Measurements from ENCODE around the gene TTC34.
"Not testable (repeated sequence)": the region's sequence is repeated elsewhere in the genome, so short reads cannot be mapped to it uniquely, and the experiment has no call there.

TTC34 gene

DNA sequence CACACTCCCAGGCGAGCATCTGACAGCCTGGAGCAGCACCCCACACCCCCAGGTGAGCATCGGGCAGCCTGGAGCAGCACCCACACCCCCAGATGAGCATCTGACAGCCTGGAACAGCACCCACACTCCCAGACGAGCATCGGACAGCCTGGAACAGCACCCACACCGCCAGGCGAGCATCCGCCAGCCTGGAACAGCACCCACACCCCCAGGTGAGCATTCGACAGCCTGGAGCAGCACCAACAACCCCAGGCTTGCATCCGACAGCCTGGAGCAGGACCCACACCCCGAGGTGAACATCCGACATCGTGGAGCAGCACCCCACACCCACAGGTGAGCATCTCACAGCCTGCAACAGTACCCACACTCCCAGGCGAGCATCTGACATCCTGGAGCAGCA lies 42.1 kb downstream of the TTC34 start:
- H3K9ac ChIP-seq (ENCODE audit: low read depth, low read length); H3K4me1 ChIP-seq (ENCODE audit: insufficient read depth, low read length); H3K27me3 ChIP-seq (ENCODE audit: insufficient read depth, low read length); H3K4me3 ChIP-seq (ENCODE audit: low read length); H3K27ac ChIP-seq (ENCODE audit: low read length); H3K9me3 ChIP-seq (ENCODE audit: insufficient read depth, low read depth, low read length); H3K36me3 ChIP-seq (ENCODE audit: insufficient read depth, low read depth, low read length): not testable (repeated sequence)

DNA sequence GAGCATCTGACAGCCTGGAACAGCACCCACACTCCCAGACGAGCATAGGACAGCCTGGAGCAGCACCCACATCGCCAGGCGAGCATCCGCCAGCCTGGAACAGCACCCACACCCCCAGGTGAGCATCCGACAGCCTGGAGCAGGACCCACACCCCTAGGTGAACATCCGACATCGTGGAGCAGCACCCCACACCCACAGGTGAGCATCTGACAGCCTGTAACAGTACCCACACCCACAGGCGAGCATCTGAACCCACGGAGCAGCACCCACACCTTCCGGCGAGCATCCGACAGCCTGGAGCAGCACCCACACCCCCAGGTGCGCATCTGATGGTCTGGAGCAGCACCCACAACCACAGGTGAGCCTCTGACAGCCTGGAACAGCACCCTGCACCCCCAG lies 44.0 kb downstream of the TTC34 start:
- not testable (repeated sequence) for H3K9me3 ChIP-seq (ENCODE audit: insufficient read depth, low read depth, low read length); H3K9ac ChIP-seq (ENCODE audit: low read depth, low read length); H3K4me3 ChIP-seq (ENCODE audit: low read length); H3K27me3 ChIP-seq (ENCODE audit: insufficient read depth, low read length); H3K4me1 ChIP-seq (ENCODE audit: insufficient read depth, low read length); H3K27ac ChIP-seq (ENCODE audit: low read length); H3K36me3 ChIP-seq (ENCODE audit: insufficient read depth, low read depth, low read length)

DNA sequence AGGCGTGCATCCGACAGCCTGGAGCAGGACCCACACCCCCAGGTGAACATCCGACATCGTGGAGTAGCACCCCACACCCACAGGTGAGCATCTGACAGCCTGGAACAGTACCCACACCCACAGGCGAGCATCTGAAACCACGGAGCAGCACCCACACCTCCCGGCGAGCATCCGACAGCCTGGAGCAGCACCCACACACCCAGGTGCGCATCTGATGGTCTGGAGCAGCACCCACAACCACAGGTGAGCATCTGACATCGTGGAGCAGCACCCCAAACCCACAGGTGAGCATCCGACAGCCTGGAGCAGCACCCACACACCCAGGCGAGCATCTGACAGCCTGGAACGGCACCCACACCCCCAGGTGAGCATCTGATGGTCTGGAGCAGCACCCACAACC lies 46.1 kb downstream of the TTC34 start:
- H3K27me3 ChIP-seq (ENCODE audit: insufficient read depth, low read length), result not testable (repeated sequence)

DNA sequence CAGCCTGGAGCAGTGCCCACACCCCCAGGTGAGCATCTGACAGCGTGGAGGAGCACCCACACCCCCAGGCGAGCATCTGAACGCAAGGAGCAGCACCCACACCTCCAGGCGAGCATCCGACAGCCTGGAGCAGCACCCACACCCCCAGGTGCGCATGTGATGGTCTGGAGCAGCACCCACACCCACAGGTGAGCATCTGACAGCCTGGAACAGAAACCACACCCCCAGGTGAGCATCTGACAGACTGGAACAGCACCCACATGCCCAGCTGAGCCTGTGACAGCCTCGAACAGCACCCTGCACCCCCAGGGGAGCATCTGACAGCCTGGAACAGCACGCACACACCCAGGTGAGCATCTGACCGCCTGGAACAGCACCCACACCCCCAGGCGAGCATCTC lies 46.9 kb downstream of the TTC34 start:
- H3K36me3 ChIP-seq (ENCODE audit: insufficient read depth, low read depth, low read length); H3K4me3 ChIP-seq (ENCODE audit: low read length); H3K9ac ChIP-seq (ENCODE audit: low read depth, low read length); H3K4me1 ChIP-seq (ENCODE audit: insufficient read depth, low read length); H3K27ac ChIP-seq (ENCODE audit: low read length); H3K27me3 ChIP-seq (ENCODE audit: insufficient read depth, low read length): not testable (repeated sequence)
- H3K9me3 ChIP-seq (ENCODE audit: insufficient read depth, low read depth, low read length), result peaks cover 27% of the 10 kb centered on the region

More for the DNA sequence above, 46.1 kb downstream of the TTC34 start:
- H3K4me1 ChIP-seq (ENCODE audit: insufficient read depth, low read length); H3K4me3 ChIP-seq (ENCODE audit: low read length); H3K9ac ChIP-seq (ENCODE audit: low read depth, low read length); H3K27ac ChIP-seq (ENCODE audit: low read length); H3K36me3 ChIP-seq (ENCODE audit: insufficient read depth, low read depth, low read length): not testable (repeated sequence)
- H3K9me3 ChIP-seq (ENCODE audit: insufficient read depth, low read depth, low read length), result peaks cover 21% of the 10 kb centered on the region

DNA sequence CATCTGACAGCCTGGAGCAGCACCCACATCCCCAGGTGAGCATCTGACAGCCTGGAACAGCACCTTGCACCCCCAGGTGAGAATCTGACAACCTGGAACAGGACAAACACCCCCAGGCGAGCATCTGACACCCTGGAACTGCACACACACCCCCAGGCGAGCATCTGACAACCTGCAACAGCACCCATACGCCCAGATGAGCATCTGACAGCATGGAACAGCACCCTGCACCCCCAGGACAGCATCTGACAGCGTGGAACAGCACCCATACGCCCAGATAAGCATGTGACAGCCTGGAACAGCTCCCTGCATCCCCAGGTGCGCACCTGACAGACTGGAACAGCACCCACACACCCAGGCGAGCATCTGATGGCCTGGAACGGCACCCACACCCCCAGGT lies 49.0 kb downstream of the TTC34 start:
- H3K9me3 ChIP-seq (ENCODE audit: insufficient read depth, low read depth, low read length), result peaks cover 27% of the 10 kb centered on the region
- not testable (repeated sequence) for H3K9ac ChIP-seq (ENCODE audit: low read depth, low read length); H3K27ac ChIP-seq (ENCODE audit: low read length); H3K36me3 ChIP-seq (ENCODE audit: insufficient read depth, low read depth, low read length); H3K4me3 ChIP-seq (ENCODE audit: low read length); H3K27me3 ChIP-seq (ENCODE audit: insufficient read depth, low read length); H3K4me1 ChIP-seq (ENCODE audit: insufficient read depth, low read length)

DNA sequence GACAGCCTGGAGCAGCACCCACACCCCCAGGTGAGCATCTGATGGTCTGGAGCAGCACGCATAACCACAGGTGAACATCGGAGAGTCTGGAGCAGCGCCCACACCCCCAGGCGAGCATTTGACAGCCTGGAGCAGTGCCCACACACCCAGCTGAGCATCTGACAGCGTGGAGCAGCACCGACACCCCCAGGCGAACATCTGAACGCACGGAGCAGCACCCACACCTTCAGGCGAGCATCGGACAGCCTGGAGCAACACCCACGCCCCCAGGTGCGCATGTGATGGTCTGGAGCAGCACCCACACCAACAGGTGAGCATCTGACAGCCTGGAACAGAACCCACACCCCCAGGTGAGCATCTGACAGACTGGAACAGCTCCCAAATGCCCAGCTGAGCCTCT lies 49.6 kb downstream of the TTC34 start:
- H3K4me1 ChIP-seq (ENCODE audit: insufficient read depth, low read length); H3K4me3 ChIP-seq (ENCODE audit: low read length); H3K9ac ChIP-seq (ENCODE audit: low read depth, low read length); H3K27me3 ChIP-seq (ENCODE audit: insufficient read depth, low read length); H3K27ac ChIP-seq (ENCODE audit: low read length); H3K36me3 ChIP-seq (ENCODE audit: insufficient read depth, low read depth, low read length): not testable (repeated sequence)
- peaks cover 27% of the 10 kb centered on the region for H3K9me3 ChIP-seq (ENCODE audit: insufficient read depth, low read depth, low read length)

DNA sequence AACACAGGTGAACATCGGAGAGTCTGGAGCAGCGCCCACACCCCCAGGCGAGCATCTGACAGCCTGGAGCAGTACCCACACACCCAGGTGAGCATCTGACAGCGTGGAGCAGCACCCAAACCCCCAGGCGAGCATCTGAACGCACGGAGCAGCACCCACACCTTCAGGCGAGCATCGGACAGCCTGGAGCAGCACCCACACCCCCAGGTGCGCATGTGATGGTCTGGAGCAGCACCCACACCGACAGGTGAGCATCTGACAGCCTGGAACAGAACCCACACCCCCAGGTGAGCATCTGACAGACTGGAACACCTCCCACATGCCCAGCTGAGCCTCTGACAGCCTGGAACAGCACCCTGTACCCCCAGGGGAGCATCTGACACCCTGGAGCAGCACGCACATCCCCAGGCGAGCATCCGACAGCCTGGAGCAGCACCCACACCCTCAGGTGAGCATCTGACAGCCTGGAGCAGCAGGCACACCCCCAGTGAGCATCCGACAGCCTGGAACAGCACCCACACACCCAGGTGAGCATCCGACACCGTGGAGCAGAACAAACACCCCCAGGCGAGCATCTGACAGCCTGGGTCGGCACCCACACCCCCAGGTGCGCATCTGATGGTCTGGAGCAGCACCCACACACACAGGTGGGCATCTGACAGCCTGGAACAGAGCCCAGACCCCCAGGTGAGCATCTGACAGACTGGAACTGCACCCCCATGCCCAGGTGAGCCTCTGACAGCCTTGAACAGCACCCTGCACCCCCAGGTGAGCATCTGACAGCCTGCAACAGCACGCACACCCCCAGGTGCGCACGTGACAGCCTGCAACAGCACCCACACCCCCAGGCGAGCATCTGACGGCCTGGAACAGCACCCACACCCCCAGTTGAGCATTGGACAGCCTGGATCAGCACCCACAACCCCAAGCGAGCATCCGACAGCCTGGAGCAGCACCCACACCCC lies 50.4 kb downstream of the TTC34 start:
- not testable (repeated sequence) for H3K9ac ChIP-seq (ENCODE audit: low read depth, low read length); H3K27me3 ChIP-seq (ENCODE audit: insufficient read depth, low read length); H3K4me3 ChIP-seq (ENCODE audit: low read length); H3K27ac ChIP-seq (ENCODE audit: low read length); H3K4me1 ChIP-seq (ENCODE audit: insufficient read depth, low read length); H3K36me3 ChIP-seq (ENCODE audit: insufficient read depth, low read depth, low read length)
- peaks cover 27% of the 10 kb centered on the region for H3K9me3 ChIP-seq (ENCODE audit: insufficient read depth, low read depth, low read length)

DNA sequence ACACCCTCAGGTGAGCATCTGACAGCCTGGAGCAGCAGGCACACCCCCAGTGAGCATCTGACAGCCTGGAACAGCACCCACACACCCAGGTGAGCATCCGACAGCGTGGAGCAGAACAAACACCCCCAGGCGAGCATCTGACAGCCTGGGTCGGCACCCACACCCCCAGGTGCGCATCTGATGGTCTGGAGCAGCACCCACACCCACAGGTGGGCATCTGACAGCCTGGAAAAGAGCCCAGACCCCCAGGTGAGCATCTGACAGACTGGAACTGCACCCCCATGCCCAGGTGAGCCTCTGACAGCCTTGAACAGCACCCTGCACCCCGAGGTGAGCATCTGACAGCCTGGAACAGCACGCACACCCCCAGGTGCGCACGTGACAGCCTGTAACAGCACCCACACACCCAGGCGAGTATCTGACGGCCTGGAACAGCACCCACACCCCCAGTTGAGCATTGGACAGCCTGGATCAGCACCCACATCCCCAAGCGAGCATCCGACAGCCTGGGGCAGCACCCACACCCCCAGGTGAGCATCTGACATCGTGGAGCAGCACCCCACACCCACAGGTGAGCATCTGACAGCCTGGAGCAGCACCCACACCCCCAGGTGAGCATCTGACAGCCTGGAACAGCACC lies 51.3 kb downstream of the TTC34 start:
- H3K9ac ChIP-seq (ENCODE audit: low read depth, low read length); H3K27ac ChIP-seq (ENCODE audit: low read length); H3K27me3 ChIP-seq (ENCODE audit: insufficient read depth, low read length); H3K36me3 ChIP-seq (ENCODE audit: insufficient read depth, low read depth, low read length); H3K4me3 ChIP-seq (ENCODE audit: low read length); H3K4me1 ChIP-seq (ENCODE audit: insufficient read depth, low read length): not testable (repeated sequence)
- H3K9me3 ChIP-seq (ENCODE audit: insufficient read depth, low read depth, low read length), result peaks cover 27% of the 10 kb centered on the region

DNA sequence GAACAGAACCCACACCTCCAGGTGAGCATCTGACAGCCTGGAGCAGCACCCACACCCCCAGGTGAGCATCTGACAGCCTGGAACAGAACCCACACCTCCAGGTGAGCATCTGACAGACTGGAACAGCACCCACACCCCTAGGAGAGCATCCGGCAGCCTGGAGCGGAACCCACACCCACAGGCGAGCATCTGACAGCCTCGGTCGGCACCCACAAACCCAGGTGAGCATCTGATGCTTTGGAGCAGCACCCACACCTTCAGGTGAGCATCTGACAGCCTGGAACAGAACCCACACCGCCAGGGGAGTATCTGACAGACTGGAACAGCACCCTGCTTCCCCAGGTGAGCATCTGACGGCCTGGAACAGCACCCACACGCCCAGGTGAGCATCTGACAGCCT lies 52.9 kb downstream of the TTC34 start:
- not testable (repeated sequence) for H3K4me3 ChIP-seq (ENCODE audit: low read length); H3K27me3 ChIP-seq (ENCODE audit: insufficient read depth, low read length); H3K27ac ChIP-seq (ENCODE audit: low read length); H3K4me1 ChIP-seq (ENCODE audit: insufficient read depth, low read length); H3K9ac ChIP-seq (ENCODE audit: low read depth, low read length); H3K36me3 ChIP-seq (ENCODE audit: insufficient read depth, low read depth, low read length)
- H3K9me3 ChIP-seq (ENCODE audit: insufficient read depth, low read depth, low read length), result peaks cover 27% of the 10 kb centered on the region

- H3K9me3 ChIP-seq (ENCODE audit: insufficient read depth, low read depth, low read length); H3K27ac ChIP-seq (ENCODE audit: low read length); H3K36me3 ChIP-seq (ENCODE audit: insufficient read depth, low read depth, low read length); H3K27me3 ChIP-seq (ENCODE audit: insufficient read depth, low read length); H3K4me3 ChIP-seq (ENCODE audit: low read length); H3K4me1 ChIP-seq (ENCODE audit: insufficient read depth, low read length); H3K9ac ChIP-seq (ENCODE audit: low read depth, low read length): not testable (repeated sequence)
These were observed 106.7 kb downstream of the TTC34 start for GRCh38 chr1:2694796-2695195.

DNA sequence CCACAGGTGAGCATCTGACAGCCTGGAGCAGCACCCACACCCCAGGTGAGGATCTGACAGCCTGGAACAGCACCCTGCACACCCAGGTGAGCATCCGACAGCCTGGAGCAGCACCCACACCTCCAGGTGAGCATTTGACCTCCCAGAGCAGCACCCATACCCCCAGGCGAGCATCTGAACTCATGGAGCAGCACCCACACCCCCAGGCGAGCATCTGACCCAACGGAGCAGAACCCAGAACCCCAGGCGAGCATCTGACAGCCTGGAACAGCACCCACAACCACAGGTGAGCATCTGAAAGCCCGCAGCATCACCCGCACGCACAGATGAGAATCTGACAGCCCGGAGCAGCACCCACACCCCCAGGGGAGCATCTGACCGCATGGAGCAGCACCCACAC lies 111.3 kb downstream of the TTC34 start:
- peaks cover 15% of the 10 kb centered on the region for H3K9me3 ChIP-seq (ENCODE audit: insufficient read depth, low read depth, low read length)
- not testable (repeated sequence) for H3K9ac ChIP-seq (ENCODE audit: low read depth, low read length); H3K36me3 ChIP-seq (ENCODE audit: insufficient read depth, low read depth, low read length); H3K4me3 ChIP-seq (ENCODE audit: low read length); H3K27ac ChIP-seq (ENCODE audit: low read length); H3K4me1 ChIP-seq (ENCODE audit: insufficient read depth, low read length); H3K27me3 ChIP-seq (ENCODE audit: insufficient read depth, low read length)

- not testable (repeated sequence) for H3K9ac ChIP-seq (ENCODE audit: low read depth, low read length); H3K4me1 ChIP-seq (ENCODE audit: insufficient read depth, low read length); H3K27me3 ChIP-seq (ENCODE audit: insufficient read depth, low read length); H3K4me3 ChIP-seq (ENCODE audit: low read length); H3K36me3 ChIP-seq (ENCODE audit: insufficient read depth, low read depth, low read length); H3K27ac ChIP-seq (ENCODE audit: low read length)
- H3K9me3 ChIP-seq (ENCODE audit: insufficient read depth, low read depth, low read length), result peaks cover 25% of the 10 kb centered on the region
These were observed 113.2 kb downstream of the TTC34 start for GRCh38 chr1:2688336-2688665.

All from iPS-20b (cell line).